Measurements from ENCODE around the gene NEDD9.

DNA sequence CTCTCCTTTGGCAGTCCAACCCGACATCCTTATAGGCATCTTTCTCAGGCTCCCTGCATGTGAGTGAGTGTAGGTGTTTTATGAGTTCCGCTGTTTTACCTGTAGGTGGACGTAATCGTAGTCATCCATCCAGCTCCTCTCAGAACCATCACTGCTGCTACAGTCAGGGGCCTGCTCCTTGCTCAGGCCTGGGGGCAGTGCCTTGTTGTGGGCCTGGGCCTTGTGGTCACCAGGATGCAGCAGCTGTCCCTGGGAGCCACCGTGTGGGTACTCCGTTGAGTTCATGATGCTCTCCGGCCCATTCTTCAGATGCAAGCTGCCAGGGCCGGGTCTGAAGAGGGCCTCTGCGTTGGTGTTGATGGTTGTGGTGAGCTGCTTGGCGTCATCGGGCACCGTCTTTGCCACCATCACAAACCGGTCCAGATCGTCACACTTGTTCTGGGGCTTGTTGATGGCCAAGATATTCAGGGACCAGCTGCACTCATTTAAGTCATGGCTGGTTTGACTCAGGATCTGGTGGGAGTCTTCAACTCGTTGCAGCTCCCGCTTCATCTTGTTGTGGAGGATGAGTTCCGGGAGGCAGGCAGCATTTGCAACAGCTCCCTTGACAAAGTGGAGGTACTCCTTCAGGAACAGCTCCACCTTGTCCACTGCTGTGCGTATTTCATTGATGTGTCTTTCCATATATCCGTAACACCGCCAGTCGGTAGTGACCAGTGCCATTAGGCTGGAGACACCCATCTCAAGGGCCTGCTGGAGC is 42.4 kb downstream of the NEDD9 start:
- TF ChIP-seq, protein P1, sequence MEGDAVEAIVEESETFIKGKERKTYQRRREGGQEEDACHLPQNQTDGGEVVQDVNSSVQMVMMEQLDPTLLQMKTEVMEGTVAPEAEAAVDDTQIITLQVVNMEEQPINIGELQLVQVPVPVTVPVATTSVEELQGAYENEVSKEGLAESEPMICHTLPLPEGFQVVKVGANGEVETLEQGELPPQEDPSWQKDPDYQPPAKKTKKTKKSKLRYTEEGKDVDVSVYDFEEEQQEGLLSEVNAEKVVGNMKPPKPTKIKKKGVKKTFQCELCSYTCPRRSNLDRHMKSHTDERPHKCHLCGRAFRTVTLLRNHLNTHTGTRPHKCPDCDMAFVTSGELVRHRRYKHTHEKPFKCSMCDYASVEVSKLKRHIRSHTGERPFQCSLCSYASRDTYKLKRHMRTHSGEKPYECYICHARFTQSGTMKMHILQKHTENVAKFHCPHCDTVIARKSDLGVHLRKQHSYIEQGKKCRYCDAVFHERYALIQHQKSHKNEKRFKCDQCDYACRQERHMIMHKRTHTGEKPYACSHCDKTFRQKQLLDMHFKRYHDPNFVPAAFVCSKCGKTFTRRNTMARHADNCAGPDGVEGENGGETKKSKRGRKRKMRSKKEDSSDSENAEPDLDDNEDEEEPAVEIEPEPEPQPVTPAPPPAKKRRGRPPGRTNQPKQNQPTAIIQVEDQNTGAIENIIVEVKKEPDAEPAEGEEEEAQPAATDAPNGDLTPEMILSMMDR (IDR thresholded peaks at IDR 0.05; ENCODE audit: low read depth, low read length, missing input control) = no peak
- TF ChIP-seq RAD21 (IDR thresholded peaks at IDR 0.05) (no peak), NR2F2 (IDR thresholded peaks at IDR 0.05) (no peak)

All from liver (tissue), 3 donors.